HepG2 (cell line): ENCODE data around the gene GPHN.

Experiments
- GTF2F1 ChIP-seq: fragments of 150-350 bp; IDR thresholded peaks from 2 replicates; pipeline ENCODE4 v1.6.1; 2014; ENCODE audit warnings: low read length
- MAFF ChIP-seq: IDR thresholded peaks from 2 replicates; pipeline ENCODE4 v1.6.1; 2011; ENCODE audit warnings: low read depth, low read length, improper control_type of control experiment
- MTA1 ChIP-seq: sonication (generic); formaldehyde crosslinking; IDR thresholded peaks from 2 replicates; pipeline ENCODE4 v1.4.0; 2020; ENCODE audit warnings: missing genetic modification reagents, mild to moderate bottlenecking, borderline replicate concordance
- POLR2A ChIP-seq, 2 experiments: IDR thresholded peaks; 2 replicates each; pipeline ENCODE4 v1.6.1; 2011; ENCODE audit warnings: low read depth in 2 of 2, low read length in 2 of 2, mild to moderate bottlenecking in 1 of 2, moderate library complexity in 1 of 2; ENCODE audit not compliant: insufficient read depth in 1 of 2
- POLR2AphosphoS5 ChIP-seq: IDR thresholded peaks from 2 replicates; pipeline ENCODE4 v1.6.1; 2012; ENCODE audit warnings: low read depth, low read length
- TP53 ChIP-seq: sonication (generic); formaldehyde crosslinking; conservative IDR thresholded peaks from 2 replicates; pipeline ENCODE4 v1.4.0; 2020; ENCODE audit warnings: missing genetic modification reagents
- ZBTB7A ChIP-seq: sonication (generic); formaldehyde crosslinking; IDR thresholded peaks from 2 replicates; pipeline ENCODE4 v1.8.0; 2022; ENCODE audit warnings: mild to moderate bottlenecking, missing genetic modification reagents
- TF ChIP-seq, protein P1 (sequence below): sonication (generic); formaldehyde crosslinking; IDR thresholded peaks from 2 replicates; pipeline ENCODE4 v1.5.0; 2020; ENCODE audit warnings: mild to moderate bottlenecking, missing genetic modification reagents
- TF ChIP-seq, protein P2 (sequence below): sonication (generic); formaldehyde crosslinking; IDR thresholded peaks from 2 replicates; pipeline ENCODE4 v1.4.0; 2020; ENCODE audit warnings: missing genetic modification reagents

- TF ChIP-seq GTF2F1 = no peak
- no peak for TF ChIP-seq POLR2A (IDR thresholded peaks at IDR 0.05; ENCODE audit: insufficient read depth in 1 of 2, low read depth in 2 of 2, low read length in 2 of 2)
- no peak for TF ChIP-seq ZBTB7A (CRISPR knock-in tag)
- TF ChIP-seq TP53 (CRISPR knock-in tag) = no peak
- TF ChIP-seq POLR2AphosphoS5 = no peak
- TF ChIP-seq MTA1 (CRISPR knock-in tag) = no peak
- TF ChIP-seq, protein P1, sequence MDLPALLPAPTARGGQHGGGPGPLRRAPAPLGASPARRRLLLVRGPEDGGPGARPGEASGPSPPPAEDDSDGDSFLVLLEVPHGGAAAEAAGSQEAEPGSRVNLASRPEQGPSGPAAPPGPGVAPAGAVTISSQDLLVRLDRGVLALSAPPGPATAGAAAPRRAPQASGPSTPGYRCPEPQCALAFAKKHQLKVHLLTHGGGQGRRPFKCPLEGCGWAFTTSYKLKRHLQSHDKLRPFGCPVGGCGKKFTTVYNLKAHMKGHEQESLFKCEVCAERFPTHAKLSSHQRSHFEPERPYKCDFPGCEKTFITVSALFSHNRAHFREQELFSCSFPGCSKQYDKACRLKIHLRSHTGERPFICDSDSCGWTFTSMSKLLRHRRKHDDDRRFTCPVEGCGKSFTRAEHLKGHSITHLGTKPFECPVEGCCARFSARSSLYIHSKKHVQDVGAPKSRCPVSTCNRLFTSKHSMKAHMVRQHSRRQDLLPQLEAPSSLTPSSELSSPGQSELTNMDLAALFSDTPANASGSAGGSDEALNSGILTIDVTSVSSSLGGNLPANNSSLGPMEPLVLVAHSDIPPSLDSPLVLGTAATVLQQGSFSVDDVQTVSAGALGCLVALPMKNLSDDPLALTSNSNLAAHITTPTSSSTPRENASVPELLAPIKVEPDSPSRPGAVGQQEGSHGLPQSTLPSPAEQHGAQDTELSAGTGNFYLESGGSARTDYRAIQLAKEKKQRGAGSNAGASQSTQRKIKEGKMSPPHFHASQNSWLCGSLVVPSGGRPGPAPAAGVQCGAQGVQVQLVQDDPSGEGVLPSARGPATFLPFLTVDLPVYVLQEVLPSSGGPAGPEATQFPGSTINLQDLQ (CRISPR knock-in tag) = no peak
- no peak for TF ChIP-seq MAFF
- TF ChIP-seq, protein P2, sequence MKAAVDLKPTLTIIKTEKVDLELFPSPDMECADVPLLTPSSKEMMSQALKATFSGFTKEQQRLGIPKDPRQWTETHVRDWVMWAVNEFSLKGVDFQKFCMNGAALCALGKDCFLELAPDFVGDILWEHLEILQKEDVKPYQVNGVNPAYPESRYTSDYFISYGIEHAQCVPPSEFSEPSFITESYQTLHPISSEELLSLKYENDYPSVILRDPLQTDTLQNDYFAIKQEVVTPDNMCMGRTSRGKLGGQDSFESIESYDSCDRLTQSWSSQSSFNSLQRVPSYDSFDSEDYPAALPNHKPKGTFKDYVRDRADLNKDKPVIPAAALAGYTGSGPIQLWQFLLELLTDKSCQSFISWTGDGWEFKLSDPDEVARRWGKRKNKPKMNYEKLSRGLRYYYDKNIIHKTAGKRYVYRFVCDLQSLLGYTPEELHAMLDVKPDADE (CRISPR knock-in tag) = no peak
These were observed 679.0 kb downstream of the GPHN start for GRCh38 chr14:67186789-67187584.
